Thyroid gland (tissue), 4 donors: Measurements from ENCODE around the gene ESD. TPM values are rescaled to one million over a fixed set of nuclear protein-coding genes. Genes with fewer than 3 reads are reported as not detected.
"Not testable (repeated sequence)": the region's sequence is repeated elsewhere in the genome, so short reads cannot be mapped to it uniquely, and the experiment has no call there.

Experiments used
- DNase-seq, 2 donors: peaks; one replicate each; pipeline ENCODE4 v3.0.0-alpha.2; 2019
- H3K27ac ChIP-seq, 3 donors: fragments of 200-600 bp; sonication (generic); 1 replicate in 2 of 3; 2 replicates in 1 of 3; pipeline ENCODE4 v1.5.1; 2016 to 2019; ENCODE audit warnings: mild to moderate bottlenecking in 1 of 3, moderate library complexity in 1 of 3
- H3K27me3 ChIP-seq: fragments of 200-600 bp; sonication (generic); one replicate; pipeline ENCODE4 v1.5.1; 2019
- H3K36me3 ChIP-seq, 2 donors: fragments of 200-600 bp; sonication (generic); one replicate each; pipeline ENCODE4 v1.5.1; 2016 to 2019
- H3K4me1 ChIP-seq, 2 donors: fragments of 200-600 bp; sonication (generic); one replicate each; pipeline ENCODE4 v1.5.1; 2017 to 2019
- H3K4me3 ChIP-seq, 3 donors: fragments of 200-600 bp; sonication (generic); replicated peaks in 1 of 3; 1 replicate in 2 of 3; 2 replicates in 1 of 3; pipeline ENCODE4 v1.5.1; 2016; ENCODE audit warnings: mild to moderate bottlenecking in 1 of 3
- H3K9me3 ChIP-seq: fragments of 200-600 bp; sonication (generic); one replicate; pipeline ENCODE4 v1.5.1; 2017
- POLR2A ChIP-seq, 2 donors: fragments of 450-650 bp; IDR thresholded peaks; one replicate each; pipeline ENCODE4 v1.6.1; 2017; ENCODE audit warnings: antibody characterized with exemption in 2 of 2, mild to moderate bottlenecking in 2 of 2, moderate library complexity in 1 of 2
- WGBS, 2 donors: methylation state at CpG; one replicate each; pipeline ENCODE4 v1.1.5; 2017; 5-methylcytosine and 5-hydroxymethylcytosine counted together
- intact Hi-C: fragments of 100-400 bp; cut with DNase I; formaldehyde crosslinking; loops from one replicate; pipeline ENCODE4 v1.15.1; 2023
- total RNA-seq, 4 donors: library from RNA; depleted of rRNA; stranded (reverse); fragments of >200 nt; gene quantifications; one replicate each; pipeline ENCODE4 v1.2.3, GENCODE V29; 2016
- TF ChIP-seq, protein P1 (sequence below), 6 experiments: fragments of 200-600 bp in 3 of 6; fragments of 450-650 bp in 3 of 6; sonication (generic) in 3 of 6; IDR thresholded peaks; one replicate each; pipeline ENCODE4 v1.5.1; 2016 to 2019; ENCODE audit warnings: antibody characterized with exemption in 6 of 6, mild to moderate bottlenecking in 2 of 6, inconsistent platforms in 1 of 6, moderate library complexity in 1 of 6

Gene ESD
- total RNA-seq, 4 donors from 2014 or later = 142 to 177 (median 158) TPM

DNA sequence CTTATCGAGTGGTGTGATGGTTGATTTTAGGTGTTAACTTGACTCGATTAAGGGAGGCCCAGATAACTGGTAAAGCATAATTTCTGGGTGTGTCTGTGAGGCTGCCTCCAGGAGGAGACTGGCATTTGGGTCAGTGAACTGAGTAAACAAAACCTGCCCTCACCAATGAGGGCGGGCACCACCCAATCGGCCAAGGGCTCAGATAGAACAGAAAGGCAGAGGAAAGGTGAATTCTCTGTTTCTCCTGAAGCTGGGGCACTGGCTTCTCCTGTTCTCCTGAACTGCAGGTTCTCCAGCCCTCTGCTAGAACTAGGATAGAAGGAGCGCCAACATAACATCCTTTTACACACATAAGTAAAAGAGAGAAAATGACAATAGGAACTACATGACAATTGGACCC, 35.1 kb downstream of the ESD start:
- Histone ChIP-seq H3K27me3 (no peaks in the 10 kb centered on the region), H3K36me3 (no peaks in the 10 kb centered on the region), H3K9me3 (no peaks in the 10 kb centered on the region), H3K27ac (no peak overlapping the region), H3K4me1 (peaks cover 3 to 17% of the 10 kb centered on the region in 2 donors), H3K4me3 (no peak overlapping the region)
- intact Hi-C loops = no loop called here
- WGBS, 2 donors = 83 to 89% methylated on average over 5 of the region's 5 CpGs
- no peak for TF ChIP-seq POLR2A (IDR thresholded peaks at IDR 0.05)
- no peak for DNase-seq

DNA sequence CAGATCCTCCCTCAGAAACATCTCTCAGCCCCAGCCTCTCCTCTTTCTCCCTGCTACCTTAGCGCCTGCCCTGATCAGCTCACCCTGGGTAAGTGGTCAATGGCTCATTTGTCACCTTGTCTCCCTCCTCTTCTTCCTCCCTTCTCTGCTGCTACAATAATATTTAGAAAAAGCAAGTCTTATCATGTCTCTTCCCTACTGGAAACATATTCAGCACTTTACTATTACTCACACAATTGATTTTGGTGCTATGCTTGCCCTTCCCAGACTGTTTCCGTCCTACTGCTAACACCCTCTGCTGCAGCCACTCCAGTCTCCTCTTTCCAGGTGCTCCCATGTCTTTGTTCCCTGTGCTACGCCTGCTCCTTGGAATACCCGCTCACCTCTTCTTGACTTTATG, 35.8 kb downstream of the ESD start:
- no peak for DNase-seq
- H3K4me3 ChIP-seq = no peak overlapping the region
- no peak overlapping the region for H3K27ac ChIP-seq
- peaks cover 4 to 17% of the 10 kb centered on the region in 2 donors for H3K4me1 ChIP-seq
- WGBS, 2 donors = 94% methylated on average over 4 of the region's 4 CpGs
- TF ChIP-seq, protein P1, sequence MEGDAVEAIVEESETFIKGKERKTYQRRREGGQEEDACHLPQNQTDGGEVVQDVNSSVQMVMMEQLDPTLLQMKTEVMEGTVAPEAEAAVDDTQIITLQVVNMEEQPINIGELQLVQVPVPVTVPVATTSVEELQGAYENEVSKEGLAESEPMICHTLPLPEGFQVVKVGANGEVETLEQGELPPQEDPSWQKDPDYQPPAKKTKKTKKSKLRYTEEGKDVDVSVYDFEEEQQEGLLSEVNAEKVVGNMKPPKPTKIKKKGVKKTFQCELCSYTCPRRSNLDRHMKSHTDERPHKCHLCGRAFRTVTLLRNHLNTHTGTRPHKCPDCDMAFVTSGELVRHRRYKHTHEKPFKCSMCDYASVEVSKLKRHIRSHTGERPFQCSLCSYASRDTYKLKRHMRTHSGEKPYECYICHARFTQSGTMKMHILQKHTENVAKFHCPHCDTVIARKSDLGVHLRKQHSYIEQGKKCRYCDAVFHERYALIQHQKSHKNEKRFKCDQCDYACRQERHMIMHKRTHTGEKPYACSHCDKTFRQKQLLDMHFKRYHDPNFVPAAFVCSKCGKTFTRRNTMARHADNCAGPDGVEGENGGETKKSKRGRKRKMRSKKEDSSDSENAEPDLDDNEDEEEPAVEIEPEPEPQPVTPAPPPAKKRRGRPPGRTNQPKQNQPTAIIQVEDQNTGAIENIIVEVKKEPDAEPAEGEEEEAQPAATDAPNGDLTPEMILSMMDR (IDR thresholded peaks at IDR 0.05) = no peak
- no peaks in the 10 kb centered on the region for H3K27me3 ChIP-seq
- no peaks in the 10 kb centered on the region for H3K9me3 ChIP-seq
- H3K36me3 ChIP-seq = no peaks in the 10 kb centered on the region
- intact Hi-C loops = no loop called here

DNA sequence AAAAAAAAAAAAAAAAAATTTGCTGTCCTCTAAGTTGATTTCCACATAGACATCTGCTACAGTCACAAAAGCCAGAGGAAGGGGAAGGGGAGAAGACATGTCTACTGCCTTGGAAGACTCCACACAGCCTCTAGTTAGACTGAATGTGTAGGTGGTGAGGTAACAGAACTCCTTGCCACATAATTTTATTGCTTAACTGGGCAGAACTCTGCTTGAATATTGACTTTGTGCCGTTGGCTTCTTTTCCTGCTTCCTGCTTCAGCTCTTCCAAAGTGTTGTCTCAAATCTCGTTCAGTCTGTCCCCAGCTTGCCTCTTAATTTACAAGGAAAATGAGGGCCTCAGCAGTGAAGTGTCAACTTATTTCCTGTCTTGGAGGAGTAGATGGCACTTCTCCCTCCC, 37.1 kb downstream of the ESD start:
- H3K36me3 ChIP-seq = no peaks in the 10 kb centered on the region
- intact Hi-C loops = no loop called here
- no peak for TF ChIP-seq POLR2A (IDR thresholded peaks at IDR 0.05)
- TF ChIP-seq, protein P1 (IDR thresholded peaks at IDR 0.05) = no peak
- peaks cover 4 to 9% of the 10 kb centered on the region in 2 donors for H3K4me1 ChIP-seq
- DNase-seq = no peak
- no peaks in the 10 kb centered on the region for H3K9me3 ChIP-seq
- H3K27ac ChIP-seq = no peak overlapping the region
- no peak overlapping the region for H3K4me3 ChIP-seq
- 13 to 15% methylated on average over 2 of the region's 2 CpGs for WGBS, 2 donors
- H3K27me3 ChIP-seq = no peaks in the 10 kb centered on the region

DNA sequence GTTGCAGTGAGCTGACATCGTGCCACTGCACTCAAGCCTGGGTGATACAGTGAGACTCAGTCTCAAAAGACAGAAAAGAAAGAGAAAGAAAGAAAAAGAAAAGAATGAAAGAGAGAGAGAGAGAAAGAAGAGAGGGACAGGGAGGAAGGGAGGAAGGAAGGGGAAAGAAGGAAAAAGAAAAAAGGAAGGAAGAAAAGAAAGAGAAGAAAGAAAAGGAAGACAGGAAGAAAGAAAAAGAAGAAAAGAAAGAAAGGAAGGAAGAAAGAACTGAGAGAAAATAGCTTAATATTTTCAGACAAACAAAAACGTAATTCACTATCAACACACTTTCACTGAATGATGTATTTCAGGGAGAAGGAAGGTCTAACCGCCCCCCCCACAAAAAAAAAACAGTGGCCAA, 39.3 kb downstream of the ESD start:
- H3K27ac ChIP-seq = no peak overlapping the region
- no peaks in the 10 kb centered on the region for H3K36me3 ChIP-seq
- no peak overlapping the region for H3K4me3 ChIP-seq
- intact Hi-C loops = no loop called here
- H3K4me1 ChIP-seq = peaks cover 4 to 5% of the 10 kb centered on the region in 2 donors
- DNase-seq = no peak
- no peaks in the 10 kb centered on the region for H3K9me3 ChIP-seq
- TF ChIP-seq, protein P1 (IDR thresholded peaks at IDR 0.05) = no peak
- no peak for TF ChIP-seq POLR2A (IDR thresholded peaks at IDR 0.05)
- WGBS, 2 donors = 77 to 80% methylated on average over 3 of the region's 3 CpGs
- no peaks in the 10 kb centered on the region for H3K27me3 ChIP-seq

DNA sequence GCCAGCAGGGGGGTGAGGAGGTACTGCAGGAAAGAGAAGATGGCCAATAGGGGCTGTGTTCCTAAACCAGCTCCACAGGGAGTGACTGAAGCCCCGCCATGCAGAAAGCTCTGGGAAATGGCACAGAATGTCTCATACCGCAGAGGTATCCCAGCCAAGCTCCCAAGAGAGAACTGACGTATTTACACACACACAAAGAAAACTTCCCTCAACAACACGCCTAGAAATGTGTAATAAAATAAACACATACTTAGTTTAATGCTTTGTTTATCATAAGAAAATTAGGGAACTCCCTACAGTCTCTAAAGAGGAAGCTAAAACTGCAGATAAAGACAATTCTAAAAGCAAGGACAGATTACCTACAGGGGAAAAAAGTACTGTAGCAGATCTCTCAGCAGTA, 40.0 kb downstream of the ESD start:
- Histone ChIP-seq H3K27ac (no peak overlapping the region), H3K27me3 (no peaks in the 10 kb centered on the region), H3K4me3 (no peak overlapping the region), H3K36me3 (no peaks in the 10 kb centered on the region), H3K4me1 (peaks cover 4 to 5% of the 10 kb centered on the region in 2 donors), H3K9me3 (no peaks in the 10 kb centered on the region)
- intact Hi-C loops = no loop called here
- WGBS, 2 donors = 45 to 49% methylated on average over 4 of the region's 4 CpGs
- DNase-seq = no peak
- TF ChIP-seq, protein P1 (IDR thresholded peaks at IDR 0.05) = no peak

DNA sequence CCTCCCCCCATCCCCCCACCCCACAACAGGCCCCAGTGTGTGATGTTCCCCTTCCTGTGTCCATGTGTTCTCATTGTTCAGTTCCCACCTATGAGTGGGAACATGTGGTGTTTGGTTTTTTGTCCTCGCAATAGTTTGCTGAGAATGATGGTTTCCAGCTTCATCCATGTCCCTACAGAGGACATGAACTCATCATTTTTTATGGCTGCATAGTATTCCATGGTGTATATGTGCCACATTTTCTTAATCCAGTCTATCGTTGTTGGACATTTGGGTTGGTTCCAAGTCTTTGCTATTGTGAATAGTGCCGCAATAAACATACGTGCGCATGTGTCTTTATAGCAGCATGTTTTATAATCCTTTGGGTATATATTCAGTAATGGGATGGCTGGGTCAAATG, 41.5 kb downstream of the ESD start:
- DNase-seq, H3K36me3 ChIP-seq, H3K4me1 ChIP-seq, H3K9me3 ChIP-seq, H3K27me3 ChIP-seq, intact Hi-C loops, H3K27ac ChIP-seq, H3K4me3 ChIP-seq: not testable (repeated sequence)
- 100% methylated on average over 1 to 5 of the region's 5 CpGs for WGBS, 2 donors
